ENCODE results near the gene PTPRH. TPM values are rescaled to one million over a fixed set of nuclear protein-coding genes. Genes with fewer than 3 reads are reported as not detected.

PTPRH gene
- total RNA-seq, 4 donors from 2014 or later = 0.22 to 1.3 (median 0.52) TPM

- no peak for TF ChIP-seq CTCF (IDR thresholded peaks at IDR 0.05)
- no peak for TF ChIP-seq POLR2A (IDR thresholded peaks at IDR 0.05)
- 77 to 80% methylated on average over 21 to 25 of the region's 26 CpGs for WGBS, 2 donors
- no peak overlapping the region for H3K4me3 ChIP-seq (ENCODE audit: low read depth, poor library complexity, severe bottlenecking)
- intact Hi-C loops (cut with DNase I; ENCODE audit: low total_unique reads) = no loop called here
- no peak for DNase-seq (ENCODE audit: low spot score in 2 of 2)
Observed at GRCh38 chr19:55224038-55224665, 14.9 kb upstream of the PTPRH start.

GRCh38 chr19:55223291-55224037, 14.2 kb upstream of the PTPRH start:
- WGBS, 2 donors = 84 to 87% methylated on average over 13 to 16 of the region's 17 CpGs
- no peak for DNase-seq (ENCODE audit: low spot score in 2 of 2)
- intact Hi-C loops (cut with DNase I; ENCODE audit: low total_unique reads) = no loop called here
- no peak for TF ChIP-seq CTCF (IDR thresholded peaks at IDR 0.05)
- no peak for TF ChIP-seq POLR2A (IDR thresholded peaks at IDR 0.05)
- no peak overlapping the region for H3K4me3 ChIP-seq (ENCODE audit: low read depth, poor library complexity, severe bottlenecking)

GRCh38 chr19:55220525-55220924, 11.2 kb upstream of the PTPRH start:
- TF ChIP-seq POLR2A (IDR thresholded peaks at IDR 0.05) (no peak), CTCF (IDR thresholded peaks at IDR 0.05) (no peak)
- no peak for DNase-seq (ENCODE audit: low spot score in 2 of 2)
- WGBS, 2 donors = 73 to 84% methylated on average over 9 of the region's 9 CpGs
- H3K4me3 ChIP-seq (ENCODE audit: low read depth, poor library complexity, severe bottlenecking) = no peak overlapping the region
- intact Hi-C loops (cut with DNase I; ENCODE audit: low total_unique reads) = no loop called here

- DNase-seq (ENCODE audit: low spot score in 2 of 2) = peak; percentile 80 to 92
- intact Hi-C loops (cut with DNase I; ENCODE audit: low total_unique reads) = no loop called here
- WGBS, 2 donors = 4 to 5% methylated on average over 26 to 36 of the region's 36 CpGs
- no peak for TF ChIP-seq POLR2A (IDR thresholded peaks at IDR 0.05)
- TF ChIP-seq CTCF (IDR thresholded peaks at IDR 0.05) = no peak
- H3K4me3 ChIP-seq (ENCODE audit: low read depth, poor library complexity, severe bottlenecking) = no peak overlapping the region
Observed at GRCh38 chr19:55216461-55217198, 7.3 kb upstream of the PTPRH start.

GRCh38 chr19:55213547-55213946, 4.2 kb upstream of the PTPRH start:
- WGBS, 2 donors = 74 to 80% methylated on average over 7 of the region's 7 CpGs
- H3K4me3 ChIP-seq (ENCODE audit: low read depth, poor library complexity, severe bottlenecking) = no peak overlapping the region
- no peak for DNase-seq (ENCODE audit: low spot score in 2 of 2)
- no peak for TF ChIP-seq POLR2A (IDR thresholded peaks at IDR 0.05)
- no peak for TF ChIP-seq CTCF (IDR thresholded peaks at IDR 0.05)
- intact Hi-C loops (cut with DNase I; ENCODE audit: low total_unique reads) = no loop called here

Data from lower leg skin (tissue), 4 donors.